MG63 (cell line): ENCODE results near the gene LHFPL2. TPM values are rescaled to one million over a fixed set of nuclear protein-coding genes. Genes with fewer than 3 reads are reported as not detected.

Source experiments
- DNase-seq: peaks from one replicate; pipeline ENCODE4 v3.0.0-alpha.2; 2020
- H3K27me3 ChIP-seq: fragments of 250-450 bp; sonication (Bioruptor Pico); 2 replicates; pipeline ENCODE4 v1.5.1; 2020; ENCODE audit warnings: mild to moderate bottlenecking, moderate library complexity
- H3K36me3 ChIP-seq: fragments of 250-450 bp; sonication (Bioruptor Pico); 2 replicates; pipeline ENCODE4 v1.5.1; 2020; ENCODE audit warnings: mild to moderate bottlenecking, moderate library complexity
- H3K4me3 ChIP-seq: fragments of 250-450 bp; sonication (Bioruptor Pico); 2 replicates; pipeline ENCODE4 v1.5.1; 2020; ENCODE audit warnings: mild to moderate bottlenecking, moderate library complexity
- H3K9me3 ChIP-seq: fragments of 250-450 bp; sonication (Bioruptor Pico); 2 replicates; pipeline ENCODE4 v1.5.1; 2020; ENCODE audit warnings: mild to moderate bottlenecking, moderate library complexity
- total RNA-seq: library from RNA; depleted of rRNA; stranded (reverse); fragments of >200 nt; shearing (Covaris generic); gene quantifications from 2 replicates; pipeline ENCODE4 v1.2.3, GENCODE V29; 2014; ENCODE audit warnings: low replicate concordance

The LHFPL2 gene
- total RNA-seq, 1 experiment from 2014 or later = 14.0 TPM

GRCh38 chr5:78523314-78524193 lies 125.0 kb downstream of the LHFPL2 start:
- no peaks in the 10 kb centered on the region for H3K9me3 ChIP-seq
- no peak overlapping the region for H3K4me3 ChIP-seq
- H3K36me3 ChIP-seq = peaks cover 5% of the 10 kb centered on the region; the same call in 1 of the 2 replicates
- DNase-seq = no peak
- H3K27me3 ChIP-seq = no peaks in the 10 kb centered on the region

DNA sequence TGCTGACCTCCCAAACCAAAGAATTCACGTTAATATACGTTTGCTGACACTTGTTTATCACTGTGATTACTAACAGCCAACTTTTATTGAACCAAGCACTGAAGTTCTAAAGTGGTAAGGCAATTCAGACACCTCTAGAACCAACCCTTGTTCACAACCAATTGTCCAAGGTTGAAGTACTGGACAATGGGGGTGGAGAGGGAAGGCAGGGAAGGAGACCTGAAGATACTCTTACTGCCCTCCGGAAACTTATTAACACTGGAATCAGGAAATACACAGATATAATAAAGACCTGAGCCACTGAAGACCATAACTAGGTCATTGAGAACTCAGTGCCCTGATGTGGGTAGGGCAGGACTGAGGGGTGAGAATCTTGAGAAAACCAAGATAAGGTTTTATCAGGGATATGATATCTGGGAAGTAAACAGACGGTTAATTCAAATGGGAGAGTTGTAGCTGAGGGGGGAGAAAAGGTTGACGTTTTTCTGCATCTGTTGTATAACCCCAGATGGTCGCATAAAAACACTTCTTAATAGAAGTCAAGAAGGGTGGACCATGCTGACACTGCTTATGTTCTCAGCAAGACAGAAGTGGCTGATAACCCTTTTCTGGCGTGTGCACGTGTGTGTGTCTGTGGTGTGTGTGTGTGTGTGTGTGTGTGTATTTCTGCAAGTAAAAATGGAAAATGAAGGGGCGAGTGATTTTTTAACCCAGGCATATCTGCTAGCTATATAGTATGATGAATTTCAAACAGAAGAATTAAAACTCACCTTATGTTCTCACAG lies 125.9 kb downstream of the LHFPL2 start:
- H3K9me3 ChIP-seq = no peaks in the 10 kb centered on the region
- DNase-seq = no peak
- no peaks in the 10 kb centered on the region; the same call in 1 of the 2 replicates for H3K36me3 ChIP-seq
- no peak overlapping the region for H3K4me3 ChIP-seq
- H3K27me3 ChIP-seq = no peaks in the 10 kb centered on the region

DNA sequence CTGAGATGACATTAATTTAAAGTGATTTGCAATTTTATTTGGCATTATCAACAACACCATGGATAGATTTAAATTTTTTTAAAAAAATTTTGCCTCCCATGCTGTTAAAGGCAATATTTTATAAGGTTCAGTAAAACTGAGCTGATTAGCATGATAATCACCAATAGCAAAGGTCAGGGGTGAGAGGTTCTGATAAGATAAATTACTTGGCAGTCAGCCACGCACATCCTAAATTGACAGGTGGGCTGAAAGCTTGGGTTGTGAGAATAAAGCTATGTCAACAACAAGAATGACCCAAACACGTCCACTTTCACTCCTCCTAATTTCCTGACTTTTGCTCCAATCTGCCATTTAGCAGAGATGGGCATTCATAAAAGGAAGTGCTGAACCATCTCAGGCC lies 127.1 kb downstream of the LHFPL2 start:
- Histone ChIP-seq H3K36me3 (no peaks in the 10 kb centered on the region; the same call in 1 of the 2 replicates), H3K4me3 (no peak overlapping the region), H3K9me3 (no peaks in the 10 kb centered on the region), H3K27me3 (no peaks in the 10 kb centered on the region)
- DNase-seq = no peak

DNA sequence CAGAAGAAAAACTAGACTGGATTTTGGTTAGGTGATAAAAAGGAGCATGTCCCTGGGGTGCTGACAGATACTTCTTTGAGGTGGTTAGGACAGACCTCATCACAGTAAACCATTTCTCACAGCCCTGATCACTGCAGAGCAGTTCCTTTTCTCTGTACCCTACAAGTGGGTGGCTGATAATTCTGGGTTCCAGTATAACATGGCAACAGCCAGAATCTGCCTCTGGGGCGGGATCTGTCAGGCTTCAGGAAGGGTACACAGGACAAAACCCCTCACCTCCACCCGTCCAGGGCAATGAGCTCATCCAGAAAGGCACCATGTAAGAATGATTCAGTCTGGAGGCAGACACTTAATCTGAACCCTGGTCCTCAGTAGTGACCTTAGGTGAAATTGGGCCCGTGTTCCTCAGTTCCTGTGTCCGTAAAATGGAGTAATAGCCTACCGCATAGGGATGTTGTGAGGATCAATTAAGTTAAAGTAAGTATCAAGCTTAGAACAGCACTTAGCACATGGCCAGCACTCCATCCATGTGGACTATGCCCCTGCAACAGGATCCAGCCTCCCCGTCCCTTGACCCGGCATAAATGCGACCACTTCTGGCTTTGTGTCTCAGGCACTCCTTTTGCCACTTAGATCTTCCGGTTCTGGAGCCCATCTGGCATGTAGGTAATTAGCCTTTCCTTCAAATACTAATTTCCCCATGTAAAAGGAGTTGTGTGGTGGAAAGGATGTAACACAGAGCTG lies 129.2 kb downstream of the LHFPL2 start:
- DNase-seq = no peak

DNA sequence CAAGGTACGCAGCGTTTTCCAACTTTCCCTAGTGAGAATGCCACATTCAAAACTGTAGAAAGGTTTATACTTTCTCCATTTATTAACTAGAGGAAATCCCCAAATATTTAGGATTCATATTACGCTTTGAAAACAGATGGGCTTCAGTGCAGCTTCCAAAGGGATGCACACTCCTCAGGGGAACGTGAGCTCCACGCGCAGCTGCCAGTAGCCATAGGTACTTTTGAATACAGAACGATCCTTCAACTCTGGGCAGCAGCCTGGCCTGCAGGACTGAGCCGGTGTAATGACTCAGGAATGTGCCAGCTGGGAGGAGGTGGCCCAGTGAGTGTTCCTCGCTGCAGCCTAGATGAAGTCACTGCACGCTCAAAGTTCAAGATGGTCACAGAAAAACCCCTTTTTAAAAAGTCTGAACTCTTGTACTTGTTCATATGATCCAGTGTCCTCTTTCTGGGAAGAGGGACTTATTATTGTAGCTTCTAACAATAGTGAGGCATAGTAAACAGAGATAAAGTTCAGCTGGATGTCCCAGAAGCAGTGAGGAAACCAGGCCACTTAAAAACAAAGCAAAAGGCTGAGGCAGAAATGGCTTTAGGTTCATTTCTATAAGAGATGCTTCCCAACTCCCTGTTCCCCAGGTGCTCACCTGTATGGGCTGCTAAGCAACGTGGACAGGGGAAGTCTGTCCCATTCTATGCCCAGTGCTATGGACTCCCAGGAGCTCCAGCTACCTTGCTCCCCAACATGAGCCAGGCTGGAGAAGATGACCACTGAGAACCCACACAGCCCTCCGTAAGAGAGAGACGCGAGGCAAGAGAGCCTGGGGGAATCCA lies 130.0 kb downstream of the LHFPL2 start:
- Histone ChIP-seq H3K27me3 (no peaks in the 10 kb centered on the region), H3K4me3 (no peak overlapping the region), H3K9me3 (no peaks in the 10 kb centered on the region), H3K36me3 (no peaks in the 10 kb centered on the region; the same call in 1 of the 2 replicates)
- peak; percentile 89 for DNase-seq

More for the DNA sequence above, 129.2 kb downstream of the LHFPL2 start:
- Histone ChIP-seq H3K27me3 (no peaks in the 10 kb centered on the region), H3K36me3 (no peaks in the 10 kb centered on the region; the same call in 1 of the 2 replicates), H3K4me3 (no peak overlapping the region), H3K9me3 (no peaks in the 10 kb centered on the region)

- Histone ChIP-seq H3K9me3 (no peaks in the 10 kb centered on the region), H3K4me3 (no peak overlapping the region), H3K36me3 (no peaks in the 10 kb centered on the region; the same call in 1 of the 2 replicates), H3K27me3 (no peaks in the 10 kb centered on the region)
- no peak for DNase-seq
Measured at GRCh38 chr5:78515670-78516069, 132.9 kb downstream of the LHFPL2 start.

GRCh38 chr5:78514427-78515330 lies 133.9 kb downstream of the LHFPL2 start:
- Histone ChIP-seq H3K9me3 (no peaks in the 10 kb centered on the region), H3K27me3 (no peaks in the 10 kb centered on the region), H3K36me3 (no peaks in the 10 kb centered on the region; the same call in 1 of the 2 replicates), H3K4me3 (no peak overlapping the region)
- DNase-seq = no peak

- Histone ChIP-seq H3K36me3 (no peaks in the 10 kb centered on the region; the same call in 1 of the 2 replicates), H3K27me3 (no peaks in the 10 kb centered on the region), H3K9me3 (no peaks in the 10 kb centered on the region), H3K4me3 (no peak overlapping the region)
- DNase-seq = no peak
Measured at GRCh38 chr5:78513441-78513840, 135.1 kb downstream of the LHFPL2 start.

GRCh38 chr5:78512435-78512834 lies 136.1 kb downstream of the LHFPL2 start:
- no peak for DNase-seq
- no peaks in the 10 kb centered on the region for H3K9me3 ChIP-seq
- H3K27me3 ChIP-seq = no peaks in the 10 kb centered on the region
- H3K4me3 ChIP-seq = no peak overlapping the region
- peaks cover 2% of the 10 kb centered on the region for H3K36me3 ChIP-seq

DNA sequence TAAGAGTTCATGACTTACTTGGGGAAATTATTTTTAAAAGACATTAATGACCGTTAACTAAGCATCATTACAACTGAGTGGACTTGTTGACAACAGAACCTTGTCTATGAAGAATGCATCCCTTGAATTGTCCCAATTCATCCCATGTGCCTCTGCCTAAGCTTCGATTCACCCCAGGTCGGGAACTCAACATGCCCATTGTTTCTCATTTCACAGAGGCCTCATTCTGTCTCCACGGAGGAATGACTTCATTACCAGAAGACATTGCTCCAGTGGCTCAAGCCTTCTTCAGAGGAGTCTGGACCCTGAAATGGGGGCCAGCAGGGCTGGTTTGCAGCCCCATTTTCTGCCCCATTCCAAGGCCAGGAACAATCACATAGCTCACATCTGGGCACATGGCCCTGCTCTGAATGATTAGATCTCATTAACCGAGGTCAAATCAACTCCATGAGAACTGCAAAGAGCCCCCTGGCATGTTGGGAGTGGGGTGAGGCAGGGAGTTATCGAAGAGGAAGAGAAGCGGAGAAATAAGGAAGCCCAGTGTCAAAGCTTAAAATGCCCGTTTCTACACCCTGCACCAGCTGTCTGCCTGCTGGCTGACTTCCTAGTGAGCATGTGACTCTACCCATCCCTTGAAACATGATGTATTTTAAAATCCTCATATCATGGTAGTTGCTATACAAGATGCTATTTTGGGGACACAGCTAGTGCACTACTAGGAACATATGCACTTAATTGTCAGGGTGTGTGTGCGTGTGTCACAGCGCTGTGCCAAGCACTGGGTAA lies 137.3 kb downstream of the LHFPL2 start:
- Histone ChIP-seq H3K4me3 (no peak overlapping the region), H3K36me3 (peaks cover 5% of the 10 kb centered on the region), H3K27me3 (no peaks in the 10 kb centered on the region), H3K9me3 (no peaks in the 10 kb centered on the region)
- DNase-seq = no peak

DNA sequence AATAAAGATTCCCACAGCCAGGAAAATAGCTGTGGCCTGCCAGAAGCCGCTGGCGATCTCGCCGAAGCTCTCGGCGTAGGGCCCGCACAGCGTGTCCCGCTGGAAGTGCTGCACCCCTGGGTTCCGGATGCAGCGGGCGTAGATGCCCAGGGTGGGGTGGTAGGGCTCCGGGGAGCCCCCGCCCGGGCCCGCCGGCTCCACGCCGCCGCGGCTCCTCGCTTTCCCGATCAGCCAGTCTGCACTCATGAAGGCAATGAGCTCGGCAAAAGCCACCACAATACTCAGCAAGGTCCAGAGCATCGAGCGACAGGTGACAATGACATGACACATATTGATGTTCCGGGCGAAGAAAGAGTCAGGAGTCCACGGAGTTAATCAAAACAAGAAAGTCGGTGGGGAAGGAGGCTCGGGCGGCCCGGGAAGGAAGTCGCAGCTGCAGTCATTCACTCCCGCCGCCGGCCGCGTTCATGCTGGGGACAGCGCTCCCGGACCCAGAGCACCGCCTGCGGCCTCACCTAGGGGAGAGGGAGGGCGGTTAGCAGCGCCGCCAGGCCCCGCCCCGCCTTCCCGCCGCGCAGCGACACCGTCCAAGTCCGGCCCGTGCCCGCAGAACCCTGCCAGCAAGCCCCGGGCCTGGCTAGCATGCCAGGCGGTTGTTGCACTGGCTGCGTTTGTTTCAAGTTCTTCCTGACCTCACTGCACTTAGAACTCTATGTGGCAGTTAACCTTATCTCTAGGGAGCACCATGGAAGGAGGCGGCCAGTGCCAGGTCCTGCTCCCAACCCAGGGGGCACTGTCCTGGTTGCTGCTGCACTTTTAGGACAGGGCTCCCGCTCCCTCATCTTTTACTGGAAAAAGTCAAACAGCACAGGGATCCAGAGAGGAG lies 138.4 kb downstream of the LHFPL2 start:
- peak; percentile 54 for DNase-seq
- H3K9me3 ChIP-seq = no peaks in the 10 kb centered on the region
- H3K36me3 ChIP-seq = peaks cover 5% of the 10 kb centered on the region
- H3K27me3 ChIP-seq = no peaks in the 10 kb centered on the region
- no peak overlapping the region for H3K4me3 ChIP-seq

DNA sequence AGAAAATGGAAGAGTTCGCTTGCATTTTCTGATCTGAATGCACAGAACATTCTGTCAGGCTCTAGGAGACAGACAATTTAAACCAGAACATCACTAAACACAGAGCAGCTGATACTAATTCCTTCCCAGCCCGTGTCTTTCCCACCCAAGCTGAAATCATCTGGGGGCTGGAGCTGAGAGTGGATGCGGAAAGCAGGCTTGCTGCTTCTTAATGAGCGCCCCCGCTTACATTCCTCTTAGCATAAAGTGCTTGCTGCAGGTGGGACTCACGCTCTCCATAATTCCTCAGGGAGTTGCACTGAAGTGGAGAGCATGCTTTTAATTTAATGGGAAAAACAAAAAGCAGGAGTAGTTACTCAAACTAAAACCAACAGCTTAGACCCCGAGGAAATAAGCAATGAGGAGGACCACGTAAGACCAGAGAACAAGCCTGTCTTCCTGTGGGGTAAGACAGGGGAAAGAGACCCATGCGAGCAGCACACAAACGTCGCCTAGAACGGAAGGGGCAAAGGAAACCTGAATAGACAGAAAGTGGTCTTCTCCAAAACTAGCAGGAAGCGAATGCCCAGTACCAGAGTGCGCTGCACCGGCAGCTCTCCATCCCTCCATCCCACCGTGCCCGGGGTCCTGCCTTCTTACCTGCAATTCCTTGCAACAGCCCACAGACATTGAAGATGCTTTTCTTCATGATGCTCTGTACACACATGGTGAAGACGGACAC lies 139.3 kb downstream of the LHFPL2 start:
- no peaks in the 10 kb centered on the region for H3K9me3 ChIP-seq
- no peak overlapping the region for H3K4me3 ChIP-seq
- H3K27me3 ChIP-seq = no peaks in the 10 kb centered on the region
- no peak for DNase-seq
- H3K36me3 ChIP-seq = peaks cover 5% of the 10 kb centered on the region

DNA sequence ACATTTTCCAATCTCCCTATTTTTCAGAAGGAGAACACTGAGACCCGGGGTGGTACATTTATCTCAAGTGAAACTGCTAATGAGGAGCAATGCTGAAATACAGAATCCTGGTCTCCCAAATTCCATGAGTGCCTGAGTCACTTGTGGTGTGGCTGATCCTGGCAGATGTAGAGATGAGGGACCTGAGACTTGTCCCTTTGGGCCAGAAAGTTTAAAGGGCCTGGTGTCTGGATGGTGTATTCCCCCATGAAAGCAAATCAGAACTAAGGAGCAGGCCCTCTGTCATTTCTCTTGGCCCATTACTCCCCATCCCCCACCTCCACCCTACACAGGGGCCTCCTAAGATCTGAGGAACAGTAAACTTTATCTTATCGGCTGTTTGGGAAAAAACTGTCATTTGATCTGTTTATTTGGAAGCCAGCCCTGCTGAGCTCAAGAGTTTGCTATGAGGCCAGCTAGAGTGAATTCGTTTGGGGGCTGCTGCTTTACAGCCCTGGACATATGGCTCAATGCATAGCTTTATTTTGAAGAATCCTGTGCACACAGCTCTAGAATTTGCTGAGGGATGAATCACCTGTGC lies 140.3 kb downstream of the LHFPL2 start:
- DNase-seq = no peak
- no peak overlapping the region for H3K4me3 ChIP-seq

More for the DNA sequence above, 140.3 kb downstream of the LHFPL2 start:
- no peaks in the 10 kb centered on the region for H3K9me3 ChIP-seq
- H3K27me3 ChIP-seq = no peaks in the 10 kb centered on the region
- H3K36me3 ChIP-seq = peaks cover 5% of the 10 kb centered on the region; the same call in 1 of the 2 replicates
